MM.1S (cell line): Measurements from ENCODE around the gene OLIG1.

Source experiments
- CTCF ChIP-seq: fragments of 300-600 bp; sonication (generic); IDR thresholded peaks from 2 replicates; pipeline ENCODE4 v1.5.1; 2016; ENCODE audit warnings: antibody characterized with exemption, low read length, mixed read lengths
- EZH2 ChIP-seq: fragments of 300-600 bp; sonication (generic); optimal IDR thresholded peaks from 2 replicates; pipeline ENCODE3; 2017; ENCODE audit warnings: low read depth, mild to moderate bottlenecking, antibody characterized with exemption, low read length, mixed read lengths
- EZH2phosphoT487 ChIP-seq: fragments of 300-600 bp; sonication (generic); IDR thresholded peaks from 2 replicates; pipeline ENCODE4 v1.6.1; 2018; ENCODE audit warnings: antibody characterized with exemption, low read length

GRCh38 chr21:33035147-33035546 is 34.8 kb upstream of the OLIG1 start:
- TF ChIP-seq CTCF (no peak), EZH2 (no peak), EZH2phosphoT487 (no peak)
